HG02981 (cell line): ENCODE results near the gene MYMX.
A peak's percentile ranks its signal among the peaks of the same experiment; 100 is the strongest.

Source experiments
- ATAC-seq: cut with Tn5 transposase; IDR thresholded peaks from one replicate; pipeline ENCODE4 v1.9.1; 2021; ENCODE audit warnings: mild to moderate bottlenecking, moderate library complexity; ENCODE audit not compliant: unreplicated experiment

MYMX gene

GRCh38 chr6:44249082-44249748 is 32.5 kb downstream of the MYMX start:
- ATAC-seq, result no peak

DNA sequence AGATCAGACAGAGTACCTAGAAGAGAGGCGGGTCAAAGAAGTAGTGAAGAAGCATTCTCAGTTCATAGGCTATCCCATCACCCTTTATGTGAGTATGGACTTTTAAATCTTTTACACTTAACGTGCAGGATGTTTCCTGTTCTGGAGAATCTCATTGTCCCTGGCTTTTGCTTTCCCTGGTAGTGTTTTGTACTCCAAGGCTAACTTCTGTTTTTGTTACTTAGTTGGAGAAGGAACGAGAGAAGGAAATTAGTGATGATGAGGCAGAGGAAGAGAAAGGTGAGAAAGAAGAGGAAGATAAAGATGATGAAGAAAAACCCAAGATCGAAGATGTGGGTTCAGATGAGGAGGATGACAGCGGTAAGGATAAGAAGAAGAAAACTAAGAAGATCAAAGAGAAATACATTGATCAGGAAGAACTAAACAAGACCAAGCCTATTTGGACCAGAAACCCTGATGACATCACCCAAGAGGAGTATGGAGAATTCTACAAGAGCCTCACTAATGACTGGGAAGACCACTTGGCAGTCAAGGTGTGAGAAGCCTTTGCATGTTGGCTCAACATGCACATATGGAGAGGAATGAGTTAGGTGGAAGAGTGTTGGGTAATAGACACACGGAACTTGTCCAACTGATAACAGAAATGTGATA is 33.5 kb downstream of the MYMX start:
- no peak for ATAC-seq

- ATAC-seq, result no peak
Measured at GRCh38 chr6:44250718-44251123, 34.0 kb downstream of the MYMX start.

DNA sequence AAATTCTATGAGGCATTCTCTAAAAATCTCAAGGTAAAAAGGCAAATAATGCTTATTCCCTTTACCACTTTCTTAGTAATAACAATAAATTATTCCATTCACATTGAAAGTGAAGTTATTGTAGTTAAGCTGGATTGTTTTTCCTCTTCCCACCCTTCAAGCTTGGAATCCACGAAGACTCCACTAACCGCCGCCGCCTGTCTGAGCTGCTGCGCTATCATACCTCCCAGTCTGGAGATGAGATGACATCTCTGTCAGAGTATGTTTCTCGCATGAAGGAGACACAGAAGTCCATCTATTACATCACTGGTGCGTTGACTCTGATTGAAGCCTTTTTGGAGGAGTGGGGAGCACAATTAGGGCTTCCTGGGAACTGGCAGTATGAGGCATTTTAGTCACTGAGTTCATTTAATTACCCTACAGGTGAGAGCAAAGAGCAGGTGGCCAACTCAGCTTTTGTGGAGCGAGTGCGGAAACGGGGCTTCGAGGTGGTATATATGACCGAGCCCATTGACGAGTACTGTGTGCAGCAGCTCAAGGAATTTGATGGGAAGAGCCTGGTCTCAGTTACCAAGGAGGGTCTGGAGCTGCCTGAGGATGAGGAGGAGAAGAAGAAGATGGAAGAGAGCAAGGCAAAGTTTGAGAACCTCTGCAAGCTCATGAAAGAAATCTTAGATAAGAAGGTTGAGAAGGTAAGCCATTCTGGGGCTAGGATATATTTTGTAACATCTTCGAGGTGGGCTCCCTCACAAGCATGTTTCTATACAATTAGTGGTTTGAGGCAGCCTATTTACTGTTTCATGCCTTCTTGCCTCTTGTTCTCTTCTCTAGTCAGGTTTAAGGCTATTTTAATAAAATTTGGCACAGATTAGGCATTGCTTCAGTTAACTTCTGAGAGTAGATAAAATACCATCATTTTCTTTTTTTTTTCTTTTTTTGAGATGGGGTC is 35.1 kb downstream of the MYMX start:
- ATAC-seq, result no peak

DNA sequence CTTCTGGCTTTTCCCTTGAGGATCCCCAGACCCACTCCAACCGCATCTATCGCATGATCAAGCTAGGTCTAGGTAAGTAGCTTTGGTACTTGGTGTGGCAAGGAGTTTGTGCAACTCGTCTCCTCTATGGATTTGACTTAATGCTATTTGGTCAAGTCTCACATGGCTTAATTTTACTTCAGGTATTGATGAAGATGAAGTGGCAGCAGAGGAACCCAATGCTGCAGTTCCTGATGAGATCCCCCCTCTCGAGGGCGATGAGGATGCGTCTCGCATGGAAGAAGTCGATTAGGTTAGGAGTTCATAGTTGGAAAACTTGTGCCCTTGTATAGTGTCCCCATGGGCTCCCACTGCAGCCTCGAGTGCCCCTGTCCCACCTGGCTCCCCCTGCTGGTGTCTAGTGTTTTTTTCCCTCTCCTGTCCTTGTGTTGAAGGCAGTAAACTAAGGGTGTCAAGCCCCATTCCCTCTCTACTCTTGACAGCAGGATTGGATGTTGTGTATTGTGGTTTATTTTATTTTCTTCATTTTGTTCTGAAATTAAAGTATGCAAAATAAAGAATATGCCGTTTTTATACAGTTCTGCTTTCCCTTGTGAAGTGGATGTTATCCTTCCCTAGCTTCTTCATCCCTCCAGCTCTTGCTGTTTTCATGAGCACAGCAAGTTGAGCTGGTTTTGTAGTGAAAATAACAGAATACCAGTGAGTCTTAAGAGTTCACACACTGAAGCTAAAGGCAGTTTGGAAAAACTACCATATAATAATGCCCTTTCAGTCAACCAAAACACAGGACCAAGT is 36.8 kb downstream of the MYMX start:
- ATAC-seq, result no peak

GRCh38 chr6:44254191-44255104 is 37.7 kb downstream of the MYMX start:
- ATAC-seq, result no peak

- no peak for ATAC-seq
Measured at GRCh38 chr6:44255105-44255808, 38.5 kb downstream of the MYMX start.

GRCh38 chr6:44255871-44256774 is 39.4 kb downstream of the MYMX start:
- no peak for ATAC-seq

DNA sequence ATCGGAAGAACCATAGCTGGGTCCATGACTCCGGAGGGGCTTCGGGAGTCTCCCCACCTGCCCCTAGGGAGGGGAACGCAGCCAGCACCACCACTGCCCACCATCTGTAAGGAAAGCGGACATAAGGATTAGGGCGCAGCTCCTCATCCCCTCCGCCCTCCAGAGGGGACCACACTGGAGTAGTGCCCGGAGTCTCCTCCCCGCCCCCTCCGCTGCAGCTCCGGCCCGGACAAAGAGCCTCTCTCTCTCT is 40.0 kb downstream of the MYMX start:
- ATAC-seq, result no peak

DNA sequence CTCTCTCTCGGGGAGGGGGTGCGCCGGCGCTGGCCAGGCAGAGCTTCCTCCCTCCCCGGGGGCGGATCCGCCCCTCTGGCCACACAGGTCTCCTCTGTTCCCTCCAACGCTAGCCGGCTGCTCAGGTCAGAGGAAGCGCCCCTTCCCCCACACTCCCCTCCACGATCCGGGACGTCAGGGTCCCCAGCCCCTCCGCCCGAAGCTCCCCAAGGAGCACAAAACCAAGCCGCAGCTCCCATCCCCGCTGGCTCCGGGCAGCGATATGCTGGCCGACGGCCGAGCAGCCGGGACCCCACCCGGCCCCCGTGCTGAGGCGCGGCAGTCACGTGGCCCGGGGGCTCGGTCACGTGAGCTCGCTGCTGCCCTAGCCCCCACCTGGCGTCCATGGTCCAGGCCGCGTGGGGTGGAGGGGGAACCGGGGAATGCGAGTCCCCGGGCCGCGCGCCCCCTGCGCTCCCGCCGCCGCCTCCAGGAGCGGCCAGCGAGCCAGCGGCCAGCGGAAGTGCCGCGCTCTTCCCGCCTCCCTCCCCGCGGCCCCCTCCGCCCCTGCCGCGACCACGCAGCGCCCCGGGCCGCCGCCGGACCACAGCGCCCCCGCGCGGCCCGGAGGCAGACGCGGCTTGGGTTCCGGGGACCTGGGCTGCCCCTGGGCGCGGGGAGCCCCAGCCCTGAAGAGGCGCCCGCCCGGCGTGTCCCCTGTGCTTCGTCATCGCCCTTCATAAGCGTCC is 40.5 kb downstream of the MYMX start, which contains the start of gene SLC35B2:
TSS of gene SLC35B2 (minus strand) at position 504 of the 728 bp plus-strand sequence. CDS start at position 386, 118 bp downstream.
- ATAC-seq, result peak; percentile 43

GRCh38 chr6:44257753-44258324 is 41.1 kb downstream of the MYMX start:
- peak; percentile 17 for ATAC-seq

GRCh38 chr6:44258325-44258863 is 41.7 kb downstream of the MYMX start:
- no peak for ATAC-seq

DNA sequence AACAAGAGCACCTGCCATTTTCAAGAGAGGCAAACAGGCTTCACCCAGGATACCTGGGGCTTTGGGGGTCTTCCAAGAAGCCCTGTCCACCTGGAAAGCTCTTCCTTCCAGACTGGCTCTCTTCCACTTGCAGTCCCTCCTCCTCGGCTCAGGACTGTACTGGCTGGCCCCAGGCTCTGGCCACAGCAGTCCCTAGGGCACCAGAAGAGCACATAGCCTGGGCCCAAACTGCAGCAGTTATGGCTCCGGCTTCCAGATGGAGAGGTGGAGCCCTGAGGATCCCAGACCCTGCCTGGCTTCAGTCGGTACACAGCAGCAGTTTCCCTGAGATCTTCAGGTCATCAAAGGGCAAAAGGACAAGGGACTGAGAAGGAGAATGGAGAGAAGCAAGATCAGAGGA is 42.2 kb downstream of the MYMX start:
- ATAC-seq, result no peak

- no peak for ATAC-seq
Measured at GRCh38 chr6:44260011-44260410, 43.3 kb downstream of the MYMX start.

GRCh38 chr6:44260451-44261297 is 43.9 kb downstream of the MYMX start:
- ATAC-seq, result no peak

DNA sequence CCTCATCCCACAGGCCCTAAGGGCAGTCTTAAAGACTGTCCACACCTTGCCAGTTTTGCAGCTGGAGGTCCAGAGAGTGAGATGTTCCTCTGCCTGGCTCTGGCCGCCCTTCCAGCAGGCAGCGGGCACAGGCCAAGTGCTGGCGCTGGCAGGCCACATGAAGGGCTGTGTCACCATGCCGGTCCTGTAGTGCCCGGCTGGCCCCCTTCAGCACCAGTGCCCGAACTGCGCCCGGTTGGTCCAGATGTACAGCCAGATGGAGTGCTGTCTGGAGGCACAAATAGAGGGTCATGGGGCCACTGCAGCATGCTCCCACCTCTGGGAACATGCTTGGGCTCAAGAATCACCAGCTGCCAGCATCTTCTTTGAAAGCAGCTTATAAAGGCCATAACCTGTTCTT is 44.9 kb downstream of the MYMX start:
- no peak for ATAC-seq
